Measurements from ENCODE around the gene HSD17B14.
"Not testable (repeated sequence)": the region's sequence is repeated elsewhere in the genome, so short reads cannot be mapped to it uniquely, and the experiment has no call there.

The HSD17B14 gene

GRCh38 chr19:48836089-48837017 lies at the start of gene HSD17B14:
Gene HSD17B14, minus strand, starts transcription at chr19:48836491. Its CDS starts 80 bp downstream, at chr19:48836411.
- ATAC-seq: no peak

GRCh38 chr19:48883726-48884125 lies 47.4 kb upstream of the HSD17B14 start:
- ATAC-seq: no peak

GRCh38 chr19:48881741-48882657 lies 45.7 kb upstream of the HSD17B14 start:
- ATAC-seq: peak; percentile 64 to 67

DNA sequence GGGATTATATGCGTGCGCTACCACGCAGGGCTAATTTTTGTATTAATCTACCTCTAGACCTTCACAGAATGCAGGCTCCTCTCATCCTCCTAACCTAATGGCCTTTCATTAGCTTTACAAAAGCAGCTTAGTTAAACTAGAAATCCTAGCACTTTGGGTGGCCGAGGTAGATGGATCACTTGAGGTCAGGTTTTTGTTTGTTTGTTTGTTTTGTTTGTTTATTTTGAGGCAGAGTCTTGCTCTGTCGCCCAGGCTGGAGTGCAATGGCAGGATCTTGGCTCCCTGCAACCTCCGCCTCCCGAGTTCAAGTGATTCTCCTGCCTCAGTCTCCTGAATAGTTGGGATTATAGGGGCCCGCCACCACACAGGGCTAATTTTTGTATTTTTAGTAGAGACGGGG lies 43.4 kb upstream of the HSD17B14 start:
- ATAC-seq: not testable (repeated sequence)

GRCh38 chr19:48879025-48879637 lies 42.8 kb upstream of the HSD17B14 start:
- no peak for ATAC-seq

GRCh38 chr19:48878196-48879024 lies 42.1 kb upstream of the HSD17B14 start:
- no peak for ATAC-seq

GRCh38 chr19:48877855-48878195 lies 41.5 kb upstream of the HSD17B14 start:
- ATAC-seq: no peak

GRCh38 chr19:48876043-48876981 lies 40.0 kb upstream of the HSD17B14 start:
- not testable (repeated sequence) for ATAC-seq

GRCh38 chr19:48874303-48875135 lies 38.2 kb upstream of the HSD17B14 start:
- no peak for ATAC-seq

DNA sequence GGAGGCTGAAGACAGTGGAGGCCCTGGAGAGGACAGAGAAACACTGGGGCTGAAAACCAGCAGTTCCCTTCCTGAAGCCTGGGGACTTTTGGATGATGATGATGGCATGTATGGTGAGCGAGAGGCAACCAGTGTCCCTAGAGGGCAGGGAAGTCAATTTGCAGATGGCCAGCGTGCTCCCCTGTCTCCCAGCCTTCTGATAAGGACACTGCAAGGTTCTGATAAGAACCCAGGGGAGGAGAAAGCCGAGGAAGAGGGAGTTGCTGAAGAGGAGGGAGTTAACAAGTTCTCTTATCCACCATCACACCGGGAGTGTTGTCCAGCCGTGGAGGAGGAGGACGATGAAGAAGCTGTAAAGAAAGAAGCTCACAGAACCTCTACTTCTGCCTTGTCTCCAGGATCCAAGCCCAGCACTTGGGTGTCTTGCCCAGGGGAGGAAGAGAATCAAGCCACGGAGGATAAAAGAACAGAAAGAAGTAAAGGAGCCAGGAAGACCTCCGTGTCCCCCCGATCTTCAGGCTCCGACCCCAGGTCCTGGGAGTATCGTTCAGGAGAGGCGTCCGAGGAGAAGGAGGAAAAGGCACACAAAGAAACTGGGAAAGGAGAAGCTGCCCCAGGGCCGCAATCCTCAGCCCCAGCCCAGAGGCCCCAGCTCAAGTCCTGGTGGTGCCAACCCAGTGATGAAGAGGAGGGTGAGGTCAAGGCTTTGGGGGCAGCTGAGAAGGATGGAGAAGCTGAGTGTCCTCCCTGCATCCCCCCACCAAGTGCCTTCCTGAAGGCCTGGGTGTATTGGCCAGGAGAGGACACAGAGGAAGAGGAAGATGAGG lies 37.4 kb upstream of the HSD17B14 start:
- ATAC-seq: no peak

GRCh38 chr19:48872884-48873475 lies 36.7 kb upstream of the HSD17B14 start:
- ATAC-seq: peak; percentile 39 to 42

- ATAC-seq: peak; percentile 45 to 51
Measured at GRCh38 chr19:48872182-48872883, 36.0 kb upstream of the HSD17B14 start, which contains the start of gene PPP1R15A. Gene PPP1R15A, plus strand, starts transcription at chr19:48872421. Its CDS starts 813 bp downstream, at chr19:48873234.

DNA sequence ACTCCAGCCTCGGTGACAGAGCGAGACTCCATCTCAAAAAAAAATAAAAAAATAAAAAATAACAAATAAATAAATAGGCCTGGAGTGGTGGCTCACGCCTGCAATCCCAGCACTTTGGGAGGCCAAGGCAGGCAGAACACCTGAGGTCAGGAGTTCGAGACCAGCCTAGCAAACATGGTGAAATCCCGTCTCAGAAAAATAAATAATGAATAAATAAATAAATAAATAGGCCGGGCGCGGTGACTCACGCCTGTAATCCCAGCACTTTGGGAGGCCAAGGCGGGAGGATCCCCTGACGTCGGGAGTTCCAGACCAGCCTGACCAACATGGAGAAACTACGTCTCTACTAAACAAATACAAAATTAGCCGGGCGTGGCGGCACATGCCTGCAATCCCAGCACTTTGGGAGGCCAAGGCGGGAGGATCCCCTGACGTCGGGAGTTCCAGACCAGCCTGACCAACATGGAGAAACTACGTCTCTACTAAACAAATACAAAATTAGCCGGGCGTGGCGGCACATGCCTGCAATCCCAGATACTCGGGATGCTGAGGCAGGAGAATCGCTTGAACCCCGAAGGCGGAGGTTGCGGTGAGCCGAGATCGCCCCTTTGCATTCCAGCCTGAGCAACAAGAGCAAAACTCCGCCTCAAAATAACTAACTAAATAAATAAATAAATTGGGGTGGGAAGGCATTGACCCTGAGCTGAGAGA lies 35.3 kb upstream of the HSD17B14 start:
- ATAC-seq: not testable (repeated sequence)

GRCh38 chr19:48870048-48870447 lies 33.8 kb upstream of the HSD17B14 start:
- no peak for ATAC-seq

GRCh38 chr19:48868114-48868886 lies 32.0 kb upstream of the HSD17B14 start, which contains the start of gene PLEKHA4:
Gene PLEKHA4, minus strand, starts transcription at chr19:48868617. Its CDS starts 997 bp downstream, at chr19:48867620.
- no peak for ATAC-seq

GRCh38 chr19:48867746-48868113 lies 31.4 kb upstream of the HSD17B14 start:
- ATAC-seq: no peak
